ENCODE results near the gene USP20. TPM values are rescaled to one million over a fixed set of nuclear protein-coding genes. Genes with fewer than 3 reads are reported as not detected.

USP20 gene
- total and polyA plus RNA-seq, 7 donors, result 7.9 to 52.1 (median 19.4) TPM

DNA sequence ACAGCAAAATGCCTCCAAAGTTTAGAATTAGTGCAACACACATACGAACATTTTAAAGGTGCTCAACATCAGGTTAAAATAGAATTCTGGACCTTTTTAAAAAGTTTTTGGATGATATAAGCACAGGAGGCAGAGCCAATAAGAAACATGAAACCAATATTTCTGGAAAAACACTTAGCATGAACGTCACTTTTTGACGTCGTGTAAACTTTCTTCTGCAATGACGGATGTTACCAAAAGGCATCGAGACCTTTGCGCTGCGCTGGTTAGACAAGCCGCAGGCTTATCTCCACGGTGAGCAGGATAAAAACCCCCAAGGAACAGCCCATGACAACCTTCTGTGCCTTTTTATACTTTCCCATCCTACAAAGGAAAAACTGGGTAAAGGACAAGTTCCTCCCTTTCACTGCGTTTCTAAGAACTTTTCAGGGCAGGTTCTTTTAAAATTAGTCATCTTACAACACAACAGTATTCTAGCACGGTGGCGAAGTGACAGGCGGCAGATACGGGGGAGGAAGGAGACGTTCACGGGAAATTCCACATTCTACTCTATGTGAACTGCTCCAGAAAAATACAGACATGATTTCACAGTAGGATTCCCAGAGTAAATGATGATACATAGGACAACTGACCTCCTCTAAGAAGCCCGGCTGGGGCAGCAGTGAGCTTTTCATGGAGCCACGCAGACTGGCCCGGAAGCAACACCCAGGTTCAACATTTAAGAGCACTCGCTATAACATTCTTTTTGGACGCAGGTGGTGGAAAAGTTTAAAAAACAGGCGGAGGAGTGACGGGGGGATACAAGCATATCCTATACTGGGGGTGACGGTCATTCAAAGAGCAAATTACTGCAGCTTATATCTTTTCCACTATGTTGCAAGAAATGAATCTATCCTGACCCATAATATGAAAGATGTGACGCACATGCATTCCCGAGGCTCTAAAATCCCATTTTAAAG is 52.4 kb downstream of the USP20 start:
- peak overlapping the region in 1 of 4 donors; percentile 2 for H3K4me3 ChIP-seq
- peaks cover 0 to 77% (median 77%) of the 10 kb centered on the region in 4 donors for H3K4me1 ChIP-seq
- peak overlapping the region; percentile 79 to 88 (median 86) for H3K27ac ChIP-seq
- H3K36me3 ChIP-seq, result peaks cover 4 to 27% (median 20%) of the 10 kb centered on the region in 4 donors
- intact Hi-C loops (cut with DNase I), result loop anchor here (5.0 to 10.0 kb wide), 4 partner anchors 45 to 447 kb away; no protein-coding TSS in a partner anchor
- no peaks in the 10 kb centered on the region for H3K27me3 ChIP-seq
- H3K9me3 ChIP-seq, result no peaks in the 10 kb centered on the region
- WGBS, 2 donors, result 53 to 77% methylated on average over 27 of the region's 27 CpGs
- no peak for DNase-seq
- TF ChIP-seq POLR2AphosphoS5 (IDR thresholded peaks at IDR 0.05) (peak in 3 of 4 donors; percentile 7 to 27 (median 8)), EP300 (IDR thresholded peaks at IDR 0.05) (no peak)
- TF ChIP-seq, protein P1, sequence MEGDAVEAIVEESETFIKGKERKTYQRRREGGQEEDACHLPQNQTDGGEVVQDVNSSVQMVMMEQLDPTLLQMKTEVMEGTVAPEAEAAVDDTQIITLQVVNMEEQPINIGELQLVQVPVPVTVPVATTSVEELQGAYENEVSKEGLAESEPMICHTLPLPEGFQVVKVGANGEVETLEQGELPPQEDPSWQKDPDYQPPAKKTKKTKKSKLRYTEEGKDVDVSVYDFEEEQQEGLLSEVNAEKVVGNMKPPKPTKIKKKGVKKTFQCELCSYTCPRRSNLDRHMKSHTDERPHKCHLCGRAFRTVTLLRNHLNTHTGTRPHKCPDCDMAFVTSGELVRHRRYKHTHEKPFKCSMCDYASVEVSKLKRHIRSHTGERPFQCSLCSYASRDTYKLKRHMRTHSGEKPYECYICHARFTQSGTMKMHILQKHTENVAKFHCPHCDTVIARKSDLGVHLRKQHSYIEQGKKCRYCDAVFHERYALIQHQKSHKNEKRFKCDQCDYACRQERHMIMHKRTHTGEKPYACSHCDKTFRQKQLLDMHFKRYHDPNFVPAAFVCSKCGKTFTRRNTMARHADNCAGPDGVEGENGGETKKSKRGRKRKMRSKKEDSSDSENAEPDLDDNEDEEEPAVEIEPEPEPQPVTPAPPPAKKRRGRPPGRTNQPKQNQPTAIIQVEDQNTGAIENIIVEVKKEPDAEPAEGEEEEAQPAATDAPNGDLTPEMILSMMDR (IDR thresholded peaks at IDR 0.05), result no peak

DNA sequence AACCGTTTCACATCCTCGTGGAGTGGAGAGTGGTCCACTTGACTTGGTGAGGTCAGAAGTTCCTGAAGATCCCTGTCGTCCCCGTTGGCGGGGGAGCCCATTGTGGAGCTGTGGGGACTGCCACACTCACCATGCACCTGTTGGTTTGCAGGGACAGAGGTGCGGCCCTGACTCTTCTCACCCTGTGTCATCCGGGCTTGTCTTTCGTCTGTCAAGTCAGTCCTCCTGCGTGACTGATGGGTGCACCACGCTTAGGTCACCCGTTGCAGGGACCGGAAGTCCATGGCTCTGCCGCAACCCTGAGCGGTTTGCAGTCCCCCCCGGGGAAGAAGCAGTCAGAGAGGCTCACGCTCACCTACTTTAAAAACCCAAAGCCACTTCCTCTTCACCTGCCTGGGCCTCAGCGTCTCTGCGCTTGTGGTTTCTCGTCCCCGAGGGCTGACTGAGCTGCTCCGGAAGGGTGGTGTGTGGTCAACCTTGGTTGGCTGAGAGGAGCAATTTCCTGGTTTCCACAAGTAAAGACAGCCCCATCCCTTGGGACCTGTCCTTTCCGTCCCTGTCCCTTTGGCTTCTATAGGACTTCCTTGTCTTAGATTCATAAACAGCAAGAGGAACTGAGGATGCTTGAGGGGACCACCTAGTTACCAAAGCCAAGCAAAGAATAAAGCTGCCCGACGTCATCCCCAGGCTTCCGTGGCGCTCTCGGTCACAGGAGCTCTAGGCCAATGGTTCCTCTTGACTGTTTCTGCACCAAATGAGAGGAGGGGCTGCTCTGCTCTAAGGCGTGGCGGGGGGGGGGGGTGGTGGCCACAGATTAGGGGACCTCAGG is 53.2 kb downstream of the USP20 start:
- peak overlapping the region in 1 of 4 donors; percentile 2 for H3K4me3 ChIP-seq
- DNase-seq, result no peak

DNA sequence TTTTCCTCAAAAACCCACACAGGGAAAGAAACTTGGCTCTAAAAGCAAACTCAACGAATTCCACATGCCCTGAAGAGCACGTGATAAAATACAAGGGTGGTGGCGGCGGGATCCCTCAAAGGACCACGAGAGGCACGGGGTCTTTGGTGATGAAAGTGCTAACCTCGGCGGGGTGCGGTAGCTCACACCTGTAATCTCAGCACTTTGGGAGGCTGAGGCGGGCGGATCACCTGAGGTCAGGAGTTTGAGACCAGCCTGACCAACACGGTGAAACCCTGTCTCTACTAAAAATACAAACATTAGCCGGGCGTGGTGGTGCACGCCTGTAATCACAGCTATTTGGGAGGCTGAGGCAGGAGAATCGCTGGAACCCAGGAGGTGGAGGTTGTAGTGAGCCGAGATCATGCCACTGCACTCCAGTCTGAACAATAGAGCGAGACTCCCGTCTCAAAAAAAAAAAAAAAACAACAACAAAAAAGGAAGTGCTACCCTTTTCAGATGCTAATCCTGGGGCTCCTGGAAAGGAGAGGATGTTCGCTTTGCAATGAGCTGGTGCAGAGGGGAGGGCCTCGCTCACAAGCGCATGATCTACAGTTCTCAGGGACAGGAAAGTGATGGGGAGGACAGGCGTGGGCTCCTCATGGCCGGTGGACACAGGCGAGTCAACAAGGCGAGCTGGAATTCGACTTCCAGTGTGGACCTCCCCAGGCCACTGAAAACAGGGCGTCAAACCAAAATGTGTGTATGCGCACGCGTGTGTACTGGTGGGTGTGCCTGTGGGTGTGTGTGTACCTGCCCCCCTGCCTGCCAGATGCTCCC is 54.1 kb downstream of the USP20 start:
- 71 to 87% methylated on average over 31 of the region's 31 CpGs for WGBS, 2 donors
- Histone ChIP-seq H3K27ac (peak overlapping the region; percentile 79 to 88 (median 86)), H3K4me1 (peaks cover 0 to 77% (median 76%) of the 10 kb centered on the region in 4 donors), H3K4me3 (no peak overlapping the region), H3K27me3 (no peaks in the 10 kb centered on the region), H3K9me3 (no peaks in the 10 kb centered on the region), H3K36me3 (peaks cover 4 to 29% (median 23%) of the 10 kb centered on the region in 4 donors)
- TF ChIP-seq EP300 (IDR thresholded peaks at IDR 0.05) (no peak), POLR2A (IDR thresholded peaks at IDR 0.05) (no peak), POLR2AphosphoS5 (IDR thresholded peaks at IDR 0.05) (no peak)
- TF ChIP-seq, protein P1 (IDR thresholded peaks at IDR 0.05), result no peak
- intact Hi-C loops (cut with DNase I), result loop anchor here (5.0 to 10.0 kb wide), 4 partner anchors 43 to 445 kb away; no protein-coding TSS in a partner anchor
- no peak for DNase-seq

More for the DNA sequence above, 53.2 kb downstream of the USP20 start:
- H3K27me3 ChIP-seq, result no peaks in the 10 kb centered on the region
- peaks cover 4 to 27% (median 20%) of the 10 kb centered on the region in 4 donors for H3K36me3 ChIP-seq
- WGBS, 2 donors, result 44 to 80% methylated on average over 29 of the region's 29 CpGs
- TF ChIP-seq POLR2AphosphoS5 (IDR thresholded peaks at IDR 0.05), result peak in 2 of 4 donors; percentile 16 to 25
- no peak for TF ChIP-seq POLR2A (IDR thresholded peaks at IDR 0.05)
- TF ChIP-seq, protein P1 (IDR thresholded peaks at IDR 0.05), result no peak
- no peak for TF ChIP-seq EP300 (IDR thresholded peaks at IDR 0.05)
- H3K27ac ChIP-seq, result peak overlapping the region; percentile 79 to 88 (median 86)
- H3K4me1 ChIP-seq, result peaks cover 0 to 84% (median 83%) of the 10 kb centered on the region in 4 donors
- H3K9me3 ChIP-seq, result no peaks in the 10 kb centered on the region
- intact Hi-C loops (cut with DNase I), result loop anchor here (5.0 to 10.0 kb wide), 4 partner anchors 44 to 446 kb away; no protein-coding TSS in a partner anchor
